ENCODE measurements around the gene NOL4L.

NOL4L gene

GRCh38 chr20:32560989-32561830, 23.9 kb downstream of the NOL4L start:
- DNase-seq (ENCODE audit: low read depth): no peak

DNA sequence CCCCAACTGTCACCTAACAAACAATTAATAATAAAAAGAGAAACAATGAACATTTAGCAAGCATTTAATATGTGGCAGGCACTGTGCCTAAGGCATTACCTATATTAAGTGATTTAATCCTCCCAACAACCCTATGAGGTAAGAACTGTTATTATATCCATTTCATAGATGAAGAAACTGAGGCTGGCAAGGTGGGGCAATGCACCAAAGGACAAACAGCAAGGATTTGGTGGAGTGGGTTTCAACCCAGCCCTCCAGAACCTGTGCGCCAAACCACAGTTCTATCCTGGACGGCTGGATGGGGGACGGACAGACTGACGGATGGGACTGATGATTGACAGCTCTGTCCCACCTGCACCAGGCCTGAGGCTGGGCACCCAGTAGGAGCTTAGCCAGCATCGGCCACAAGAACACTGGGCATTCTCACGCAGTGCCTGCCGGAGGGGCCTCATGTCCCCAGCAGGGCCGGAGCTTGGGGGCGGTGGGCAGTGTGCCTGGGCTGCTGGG, 24.6 kb downstream of the NOL4L start:
- DNase-seq (ENCODE audit: low read depth): no peak

GRCh38 chr20:32559753-32560380, 25.3 kb downstream of the NOL4L start:
- no peak for DNase-seq (ENCODE audit: low read depth)

- no peak for DNase-seq (ENCODE audit: low read depth)
These were observed 25.9 kb downstream of the NOL4L start for GRCh38 chr20:32559205-32559752.

DNA sequence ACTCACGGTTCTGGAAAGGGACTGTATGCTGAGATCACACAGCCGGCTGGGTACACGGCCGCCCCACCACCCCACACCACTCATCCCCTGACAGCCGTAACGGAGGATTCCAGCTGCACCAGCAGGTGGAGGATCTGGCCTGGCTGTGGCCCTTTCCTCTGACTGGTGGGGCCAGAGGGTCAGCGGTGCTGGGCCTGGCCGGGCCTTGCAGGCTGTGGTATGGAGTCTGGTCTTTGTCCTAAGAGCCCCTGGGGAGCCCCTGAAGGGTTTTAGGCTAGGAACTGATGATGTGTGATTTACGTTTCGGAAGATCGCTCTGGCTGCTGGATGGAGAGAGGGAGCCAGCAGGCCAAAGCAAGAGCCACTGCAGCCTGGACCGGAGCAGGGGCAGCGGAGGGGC, 26.6 kb downstream of the NOL4L start:
- DNase-seq (ENCODE audit: low read depth): no peak

- DNase-seq (ENCODE audit: low read depth): no peak
These were observed 27.8 kb downstream of the NOL4L start for GRCh38 chr20:32557319-32557718.

DNA sequence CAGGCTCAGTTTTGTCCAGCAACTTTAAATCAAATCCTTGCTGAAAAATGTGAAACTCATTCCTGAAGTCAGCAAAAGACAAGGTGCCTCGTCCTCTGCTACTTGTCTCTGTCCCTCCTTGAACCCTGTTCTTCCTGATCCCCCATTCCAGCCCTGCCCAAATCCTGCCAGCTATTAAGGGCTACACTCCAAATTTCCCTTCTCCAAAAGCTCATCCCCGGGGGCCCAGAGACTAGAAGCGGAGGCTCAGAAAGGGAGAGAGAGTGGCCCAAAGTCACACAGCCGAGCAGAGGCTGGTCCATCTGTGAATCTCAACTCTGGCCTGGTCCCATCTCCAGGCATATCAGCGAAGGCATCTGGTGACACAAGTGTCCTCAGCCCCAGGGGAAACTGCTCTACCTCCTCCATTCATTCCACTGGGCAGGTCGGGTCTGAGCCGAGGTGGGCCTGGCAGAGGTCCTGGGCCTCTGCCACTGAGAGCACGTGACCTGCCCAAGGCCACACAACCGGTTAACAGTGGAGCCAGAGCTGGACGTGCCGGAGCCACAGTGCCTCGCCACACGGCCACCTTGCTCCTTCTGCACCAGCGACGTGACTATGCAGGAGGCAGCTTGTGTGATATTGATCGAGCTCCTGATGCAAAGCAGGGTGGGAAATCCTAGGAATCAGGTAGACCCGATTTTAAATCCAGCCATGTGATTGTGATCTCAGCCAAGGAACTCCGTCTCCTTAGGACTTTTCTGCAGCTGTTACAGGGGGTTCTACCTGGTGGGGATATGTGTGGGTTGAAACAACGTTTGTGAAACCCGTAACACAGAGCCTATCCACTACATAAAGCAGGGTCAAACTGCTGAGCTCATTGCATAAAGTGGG, 28.6 kb downstream of the NOL4L start:
- no peak for DNase-seq (ENCODE audit: low read depth)

- DNase-seq (ENCODE audit: low read depth): no peak
These were observed 29.5 kb downstream of the NOL4L start for GRCh38 chr20:32555584-32555983.

DNA sequence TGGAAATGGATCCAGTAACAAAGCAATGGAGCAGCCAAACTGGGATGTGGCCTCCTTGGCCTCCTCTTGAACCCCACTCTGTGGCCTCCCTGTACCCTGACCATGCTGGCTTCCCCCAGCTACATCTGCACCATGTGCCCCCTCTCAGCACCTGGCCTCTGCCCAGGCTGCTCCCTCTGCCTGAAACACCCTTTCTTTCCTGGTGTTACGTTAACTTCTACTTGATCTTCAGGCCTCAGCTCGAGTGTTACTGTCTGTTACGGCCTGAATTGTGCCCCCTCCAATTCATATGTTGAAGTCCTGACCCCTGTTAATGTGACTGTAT, 30.2 kb downstream of the NOL4L start:
- DNase-seq (ENCODE audit: low read depth): no peak

DNA sequence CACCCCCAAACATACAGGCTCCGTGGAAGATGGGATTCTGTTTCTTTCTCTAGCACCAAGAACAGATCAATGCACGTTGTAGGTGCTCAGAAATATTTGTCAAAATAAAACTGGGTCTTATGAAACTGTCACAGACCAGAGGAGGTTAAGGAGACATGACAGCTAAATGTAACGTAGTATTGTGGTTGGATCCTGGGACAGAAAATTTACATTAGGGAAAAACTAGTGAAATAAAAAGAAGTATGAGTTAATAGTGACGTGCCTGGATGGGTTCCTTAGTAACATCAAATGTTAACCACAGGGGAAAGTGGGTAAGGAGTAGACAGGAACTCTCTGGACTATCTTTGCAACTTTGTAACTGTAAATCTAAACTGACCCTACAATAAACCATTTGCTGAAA, 31.5 kb downstream of the NOL4L start:
- no peak for DNase-seq (ENCODE audit: low read depth)

DNA sequence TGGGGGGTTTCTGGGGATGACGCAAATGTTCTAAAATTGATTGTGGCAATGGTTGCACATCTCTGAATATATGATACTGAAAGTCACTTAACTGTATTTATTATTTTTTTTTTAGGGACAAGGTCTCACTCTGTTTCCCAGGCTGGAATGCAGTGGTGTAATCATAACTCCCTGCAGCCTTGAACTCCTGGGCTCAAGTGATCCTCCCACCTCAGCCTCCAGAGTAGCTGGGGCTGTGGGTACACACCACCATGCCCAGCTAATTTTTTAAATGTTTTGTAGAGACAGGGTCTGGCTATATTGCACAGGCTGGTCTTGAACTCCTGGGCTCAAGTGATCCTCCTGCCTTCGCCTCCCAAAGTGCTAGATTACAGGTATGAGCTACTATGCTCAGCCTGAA, 33.4 kb downstream of the NOL4L start:
- DNase-seq (ENCODE audit: low read depth): no peak

DNA sequence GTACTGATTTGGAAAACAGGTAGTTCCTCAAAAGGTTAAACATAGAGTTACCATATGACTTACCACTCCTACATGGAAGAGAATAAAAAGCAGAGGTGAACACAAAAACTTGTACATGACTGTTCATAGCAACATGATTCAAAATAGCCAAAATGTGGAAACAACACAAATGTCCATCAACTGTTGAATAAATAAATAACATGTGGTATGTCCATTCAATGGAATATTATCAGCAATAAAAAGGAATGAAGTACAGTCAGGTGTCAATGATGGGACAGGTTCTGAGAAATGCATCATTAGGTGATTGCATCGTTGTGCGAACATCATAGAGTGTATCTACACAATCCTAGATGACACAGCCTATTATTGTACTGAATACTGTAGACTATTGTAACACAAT, 35.3 kb downstream of the NOL4L start:
- no peak for DNase-seq (ENCODE audit: low read depth)

DNA sequence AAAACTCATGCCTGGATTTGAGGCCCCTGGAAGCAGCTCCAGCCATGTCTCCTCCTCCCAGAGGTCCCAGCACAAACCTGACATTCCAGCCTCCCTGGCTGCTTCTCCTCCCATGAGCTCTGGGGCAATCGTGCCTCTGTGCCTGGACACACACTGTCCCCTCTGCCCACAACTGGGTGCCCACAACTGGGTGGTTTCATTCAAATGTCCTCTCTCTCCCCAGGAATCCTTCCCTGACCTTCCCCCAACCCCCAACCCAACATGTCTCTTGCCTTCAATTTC, 37.4 kb downstream of the NOL4L start:
- DNase-seq (ENCODE audit: low read depth): no peak

- no peak for DNase-seq (ENCODE audit: low read depth)
These were observed 38.0 kb downstream of the NOL4L start for GRCh38 chr20:32546918-32547752.

GRCh38 chr20:32544893-32545840, 40.0 kb downstream of the NOL4L start:
- DNase-seq (ENCODE audit: low read depth): no peak

- no peak for DNase-seq (ENCODE audit: low read depth)
These were observed 40.8 kb downstream of the NOL4L start for GRCh38 chr20:32544260-32544722.

GRCh38 chr20:32543570-32544259, 41.4 kb downstream of the NOL4L start:
- DNase-seq (ENCODE audit: low read depth): no peak

DNA sequence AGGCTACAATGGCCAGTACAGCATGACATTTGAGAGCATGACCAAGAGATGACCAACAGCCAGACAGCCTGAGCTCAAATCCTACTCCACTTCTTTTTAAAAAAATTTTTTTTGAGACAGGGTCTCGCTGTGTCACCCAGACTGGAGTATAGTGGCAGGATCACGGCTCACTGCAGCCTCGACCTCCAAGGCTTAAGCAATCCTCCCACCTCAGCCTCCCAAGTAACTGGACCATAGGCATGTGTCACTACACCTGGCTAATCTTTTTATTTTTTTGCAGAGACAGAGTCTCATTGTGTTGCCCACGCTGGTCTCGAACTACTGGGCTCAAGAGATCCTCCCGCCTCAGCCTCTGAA, 42.9 kb downstream of the NOL4L start:
- DNase-seq (ENCODE audit: low read depth): no peak

- DNase-seq (ENCODE audit: low read depth): no peak
These were observed 43.5 kb downstream of the NOL4L start for GRCh38 chr20:32541323-32542258.
